Keratinocyte (primary cell): Measurements from ENCODE around the gene RBFOX2. TPM values are rescaled to one million over a fixed set of nuclear protein-coding genes. Genes with fewer than 3 reads are reported as not detected.
"Not testable (repeated sequence)": the region's sequence is repeated elsewhere in the genome, so short reads cannot be mapped to it uniquely, and the experiment has no call there.

Source experiments
- DNase-seq: peaks from one replicate; pipeline ENCODE4 v3.0.0-alpha.2; 2011; ENCODE audit warnings: low read depth, missing footprints, low spot score
- FAIRE-seq: peaks from 2 replicates; lab custom pipeline; 2011; peaks lifted over from hg19 to GRCh38; lab: Jason Lieb, UNC
- H2AFZ ChIP-seq: 2 replicates; pipeline ENCODE4 v1.6.0; 2012; ENCODE audit warnings: low read length, control low read depth, inconsistent platforms; ENCODE audit not compliant: control insufficient read depth
- H3K27ac ChIP-seq: 2 replicates; pipeline ENCODE4 v1.5.1; 2011; ENCODE audit warnings: low read length; ENCODE audit not compliant: control insufficient read depth, insufficient read depth
- H3K27me3 ChIP-seq: 3 replicates; pipeline ENCODE4 v1.6.0; 2011; ENCODE audit warnings: low read length; ENCODE audit not compliant: control insufficient read depth, insufficient read depth; ENCODE audit errors: extremely low read depth
- H3K36me3 ChIP-seq, 2 experiments: 2 replicates in 1 of 2; 3 replicates in 1 of 2; pipeline ENCODE4 v1.5.1; 2011; ENCODE audit warnings: low read length in 2 of 2, mild to moderate bottlenecking in 1 of 2; ENCODE audit not compliant: control insufficient read depth in 2 of 2, insufficient read depth in 2 of 2; ENCODE audit errors: extremely low read depth in 1 of 2
- H3K4me1 ChIP-seq: 3 replicates; pipeline ENCODE4 v1.5.1; 2011; ENCODE audit warnings: low read length; ENCODE audit not compliant: control insufficient read depth, insufficient read depth; ENCODE audit errors: extremely low read depth
- H3K4me2 ChIP-seq: 3 replicates; pipeline ENCODE4 v1.6.0; 2011; ENCODE audit warnings: low read depth, low read length; ENCODE audit not compliant: control insufficient read depth, insufficient read depth; ENCODE audit errors: extremely low read depth
- H3K4me3 ChIP-seq, 3 experiments: fragments of 200-600 bp in 1 of 3; sonication (generic) in 1 of 3; 2 replicates in 2 of 3; 3 replicates in 1 of 3; pipeline ENCODE4 v1.5.1; 2011 to 2016; ENCODE audit warnings: low read length in 3 of 3, mild to moderate bottlenecking in 3 of 3, control low read depth in 2 of 3, inconsistent platforms in 1 of 3, low read depth in 1 of 3, mixed read lengths in 1 of 3, mixed run types in 1 of 3, moderate library complexity in 1 of 3; ENCODE audit not compliant: control insufficient read depth in 2 of 3, insufficient read depth in 2 of 3; ENCODE audit errors: extremely low read depth in 1 of 3
- H3K79me2 ChIP-seq: 2 replicates; pipeline ENCODE4 v1.6.0; 2012; ENCODE audit warnings: low read length; ENCODE audit not compliant: control insufficient read depth, insufficient read depth
- H3K9ac ChIP-seq: 3 replicates; pipeline ENCODE4 v1.6.0; 2011; ENCODE audit warnings: low read length; ENCODE audit not compliant: control insufficient read depth, insufficient read depth; ENCODE audit errors: extremely low read depth
- H3K9me1 ChIP-seq: 3 replicates; pipeline ENCODE4 v1.6.0; 2011; ENCODE audit warnings: low read length; ENCODE audit not compliant: control insufficient read depth, insufficient read depth; ENCODE audit errors: extremely low read depth
- H3K9me3 ChIP-seq: 2 replicates; pipeline ENCODE4 v1.5.1; 2012; ENCODE audit warnings: low read depth, low read length; ENCODE audit not compliant: control insufficient read depth
- H4K20me1 ChIP-seq: 3 replicates; pipeline ENCODE4 v1.6.0; 2011; ENCODE audit warnings: low read length; ENCODE audit not compliant: control insufficient read depth, insufficient read depth; ENCODE audit errors: extremely low read depth
- CTCF ChIP-seq, 3 experiments: IDR thresholded peaks in 1 of 3; conservative IDR thresholded peaks in 1 of 3; optimal IDR thresholded peaks in 1 of 3; 2 replicates in 2 of 3; 3 replicates in 1 of 3; pipeline versions ENCODE3 to v1.5.1; 2011; ENCODE audit warnings: low read length in 3 of 3, mild to moderate bottlenecking in 3 of 3, moderate library complexity in 2 of 3, control low read depth in 1 of 3, inconsistent platforms in 1 of 3; ENCODE audit not compliant: insufficient read depth in 2 of 3; ENCODE audit errors: extremely low read depth in 1 of 3
- EZH2 ChIP-seq: IDR thresholded peaks from one replicate; pipeline ENCODE4 v1.6.1; 2012; ENCODE audit warnings: inconsistent platforms, mild to moderate bottlenecking, low read length, moderate library complexity
- dilution Hi-C: fragments of 300-500 bp; cut with MboI; formaldehyde crosslinking; loops from one replicate; pipeline ENCODE4 v1.7.0; 2020; ENCODE audit warnings: low sequenced_read_pairs; ENCODE audit not compliant: extremely low pct_ligation_motif_present
- polyA plus RNA-seq, 5 experiments: library from polyadenylated mRNA; depleted of rRNA in 3 of 5; stranded (reverse) in 3 of 5; stranded (forward) in 1 of 5; unstranded in 1 of 5; fragments of >200 nt; gene quantifications; 1 replicate in 1 of 5; 2 replicates in 3 of 5; 3 replicates in 1 of 5; pipeline versions ENCODE4 v1.2.1 to v1.2.3, GENCODE V29; 2011 to 2012; ENCODE audit warnings: missing spikeins in 2 of 5, low read depth in 1 of 5, low replicate concordance in 1 of 5

RBFOX2 gene
- polyA plus RNA-seq, 1 donor (not counting 4 experiments of a cell fraction or from before 2014, with no cell fraction given) = 118 TPM

DNA sequence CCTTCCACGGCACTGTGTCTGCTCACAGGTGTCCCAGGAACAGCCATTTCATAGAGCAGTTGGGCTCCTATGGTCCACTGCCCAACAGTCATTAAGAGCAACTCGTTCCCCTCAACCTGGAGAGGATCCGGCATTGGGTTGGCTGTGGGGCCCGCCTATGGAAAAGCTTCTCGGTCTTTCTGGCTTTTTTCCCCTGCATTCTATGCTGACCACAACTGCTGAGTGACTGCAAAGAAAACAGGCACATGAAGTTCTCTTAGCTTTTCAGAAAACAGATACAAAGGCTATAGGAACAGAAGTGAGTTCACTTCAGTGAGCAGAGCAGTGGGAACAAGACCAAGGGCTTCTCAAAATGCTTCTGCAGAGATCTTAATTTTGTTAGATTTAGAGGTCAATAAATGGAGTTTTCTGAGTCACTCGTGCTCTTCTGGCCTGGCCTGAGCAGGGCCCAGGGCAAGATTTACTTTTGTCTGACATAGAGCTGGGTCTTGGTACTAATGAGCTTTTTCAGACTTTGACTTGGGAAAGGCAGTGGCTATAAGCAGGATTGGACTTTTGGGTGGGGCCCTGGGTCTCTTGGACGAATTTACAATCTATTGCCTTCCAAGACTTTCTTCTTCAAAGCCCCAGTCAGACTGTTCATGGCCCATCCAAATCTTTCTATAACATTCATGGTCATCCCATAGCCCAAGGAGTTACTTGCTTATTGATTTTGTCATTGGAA lies 324.6 kb downstream of the RBFOX2 start:
- no peak overlapping the region for H2AFZ ChIP-seq

GRCh38 chr22:35699852-35700251 lies 328.8 kb downstream of the RBFOX2 start:
- dilution Hi-C loops, H3K4me3 ChIP-seq, H3K36me3 ChIP-seq, DNase-seq, H3K9ac ChIP-seq, H3K4me1 ChIP-seq, H3K27me3 ChIP-seq, H3K4me2 ChIP-seq, H3K79me2 ChIP-seq, H4K20me1 ChIP-seq, H2AFZ ChIP-seq, H3K9me1 ChIP-seq, H3K9me3 ChIP-seq, H3K27ac ChIP-seq, FAIRE-seq: not testable (repeated sequence)

More for the DNA sequence above, 324.6 kb downstream of the RBFOX2 start:
- no peak overlapping the region for H3K4me2 ChIP-seq
- no peaks in the 10 kb centered on the region for H3K4me1 ChIP-seq
- FAIRE-seq (no peak), DNase-seq (no peak)
- no peaks in the 10 kb centered on the region for H3K27me3 ChIP-seq
- H3K79me2 ChIP-seq = no peaks in the 10 kb centered on the region
- dilution Hi-C loops = no loop called here
- H3K9me3 ChIP-seq = no peaks in the 10 kb centered on the region
- no peaks in the 10 kb centered on the region for H3K9me1 ChIP-seq
- H3K9ac ChIP-seq = no peak overlapping the region
- no peak overlapping the region for H3K4me3 ChIP-seq
- H4K20me1 ChIP-seq = no peaks in the 10 kb centered on the region
- H3K27ac ChIP-seq = no peak overlapping the region
- no peak for TF ChIP-seq EZH2
- TF ChIP-seq CTCF (optimal IDR thresholded peaks at IDR 0.05 in 1 of 3, IDR thresholded peaks at IDR 0.05 in 1 of 3, conservative IDR thresholded peaks at IDR 0.05 in 1 of 3; ENCODE audit: extremely low read depth in 1 of 3, insufficient read depth in 2 of 3, low read length in 3 of 3) = no peak
- H3K36me3 ChIP-seq = no peaks in the 10 kb centered on the region

- DNase-seq = no peak
- no peaks in the 10 kb centered on the region for H3K9me3 ChIP-seq
- no peaks in the 10 kb centered on the region for H3K9me1 ChIP-seq
- H3K27me3 ChIP-seq = no peaks in the 10 kb centered on the region
- H3K4me2 ChIP-seq = no peak overlapping the region
- H3K79me2 ChIP-seq = no peaks in the 10 kb centered on the region
- H3K4me1 ChIP-seq = no peaks in the 10 kb centered on the region
- dilution Hi-C loops = no loop called here
- H4K20me1 ChIP-seq = no peaks in the 10 kb centered on the region
- no peak for FAIRE-seq
- TF ChIP-seq EZH2 (no peak), CTCF (optimal IDR thresholded peaks at IDR 0.05 in 1 of 3, IDR thresholded peaks at IDR 0.05 in 1 of 3, conservative IDR thresholded peaks at IDR 0.05 in 1 of 3; ENCODE audit: extremely low read depth in 1 of 3, insufficient read depth in 2 of 3, low read length in 3 of 3) (no peak)
- H3K9ac ChIP-seq = no peak overlapping the region
- no peak overlapping the region for H2AFZ ChIP-seq
- H3K27ac ChIP-seq = no peak overlapping the region
- H3K4me3 ChIP-seq = no peak overlapping the region
- H3K36me3 ChIP-seq = no peaks in the 10 kb centered on the region
Measured at GRCh38 chr22:35697142-35697541, 331.5 kb downstream of the RBFOX2 start.
